ENCODE measurements around the gene CPA5.

CPA5 gene

DNA sequence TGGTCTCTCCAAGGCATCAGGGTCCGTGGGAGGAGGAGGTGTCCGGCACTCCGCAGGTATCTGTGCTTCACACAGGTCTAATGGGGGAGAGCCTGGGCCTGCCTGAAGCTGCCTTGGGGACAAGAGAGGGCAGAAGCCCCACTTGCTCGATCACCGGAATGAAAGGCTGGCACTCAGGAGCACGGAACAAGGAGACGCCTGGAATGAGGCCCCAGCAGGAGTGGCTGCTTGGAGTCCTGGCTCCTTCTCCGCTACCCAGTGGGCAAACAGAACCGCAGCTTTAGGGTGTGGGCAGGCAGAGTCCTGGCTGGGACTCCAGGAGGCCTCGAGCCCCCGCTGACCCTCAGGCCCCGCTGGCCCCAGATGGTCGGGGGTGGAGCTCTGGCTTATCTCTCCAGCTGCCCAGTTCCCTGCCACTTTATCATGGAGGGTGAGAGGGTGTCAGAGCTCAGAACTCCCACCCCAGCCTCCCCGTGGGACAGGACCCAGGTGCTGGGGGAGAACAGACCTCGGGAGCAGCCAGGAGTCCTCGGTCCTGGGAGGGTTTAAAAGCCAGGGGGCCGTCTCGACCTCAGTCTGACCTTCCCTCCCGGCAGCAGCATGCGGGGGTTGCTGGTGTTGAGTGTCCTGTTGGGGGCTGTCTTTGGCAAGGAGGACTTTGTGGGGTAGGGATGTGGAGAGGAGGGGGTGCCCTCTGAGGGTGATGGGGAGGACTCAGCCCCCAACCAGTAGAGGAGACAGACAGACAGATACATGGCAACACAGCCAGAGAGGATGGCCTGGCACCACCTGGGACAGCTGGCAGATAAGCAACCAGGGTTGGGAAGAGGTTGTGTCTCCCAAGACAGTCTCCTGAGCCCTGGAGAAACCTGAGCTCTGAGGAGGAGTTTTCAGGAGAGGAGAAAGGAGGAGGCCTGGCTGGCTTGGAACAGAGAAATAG lies 35.6 kb downstream of the CPA5 start, which contains the start of gene CPA1:
TSS of gene CPA1 (plus strand) at position 574 of the 940 bp plus-strand sequence. CDS start at position 601, 27 bp downstream.
- no peak for DNase-seq

DNA sequence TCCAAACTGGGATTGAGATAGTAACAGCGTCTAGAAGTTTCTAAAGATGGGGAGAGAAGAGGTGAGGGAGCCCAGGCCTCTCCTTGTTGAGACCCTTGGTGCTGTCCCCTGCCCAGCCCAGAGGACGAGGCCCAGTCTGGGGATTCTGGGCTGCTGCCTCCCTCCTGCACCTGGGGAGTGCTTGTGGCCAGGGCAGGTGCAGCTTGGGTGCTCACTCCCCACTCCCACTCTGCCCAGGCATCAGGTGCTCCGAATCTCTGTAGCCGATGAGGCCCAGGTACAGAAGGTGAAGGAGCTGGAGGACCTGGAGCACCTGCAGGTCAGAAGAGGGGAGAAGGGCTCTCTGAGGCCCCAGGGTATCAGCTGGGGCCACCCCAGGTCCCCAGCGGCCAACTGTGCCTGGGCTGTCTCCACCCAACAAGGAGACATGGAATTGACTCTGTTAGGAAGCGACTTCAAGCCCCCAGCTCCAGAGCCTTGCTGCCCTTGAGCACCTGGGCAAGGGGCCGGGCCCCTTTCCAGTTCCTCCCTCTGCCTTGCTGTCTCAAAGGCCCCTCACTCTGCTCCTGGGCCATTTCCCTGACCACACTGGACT lies 36.3 kb downstream of the CPA5 start:
- DNase-seq = no peak

DNA sequence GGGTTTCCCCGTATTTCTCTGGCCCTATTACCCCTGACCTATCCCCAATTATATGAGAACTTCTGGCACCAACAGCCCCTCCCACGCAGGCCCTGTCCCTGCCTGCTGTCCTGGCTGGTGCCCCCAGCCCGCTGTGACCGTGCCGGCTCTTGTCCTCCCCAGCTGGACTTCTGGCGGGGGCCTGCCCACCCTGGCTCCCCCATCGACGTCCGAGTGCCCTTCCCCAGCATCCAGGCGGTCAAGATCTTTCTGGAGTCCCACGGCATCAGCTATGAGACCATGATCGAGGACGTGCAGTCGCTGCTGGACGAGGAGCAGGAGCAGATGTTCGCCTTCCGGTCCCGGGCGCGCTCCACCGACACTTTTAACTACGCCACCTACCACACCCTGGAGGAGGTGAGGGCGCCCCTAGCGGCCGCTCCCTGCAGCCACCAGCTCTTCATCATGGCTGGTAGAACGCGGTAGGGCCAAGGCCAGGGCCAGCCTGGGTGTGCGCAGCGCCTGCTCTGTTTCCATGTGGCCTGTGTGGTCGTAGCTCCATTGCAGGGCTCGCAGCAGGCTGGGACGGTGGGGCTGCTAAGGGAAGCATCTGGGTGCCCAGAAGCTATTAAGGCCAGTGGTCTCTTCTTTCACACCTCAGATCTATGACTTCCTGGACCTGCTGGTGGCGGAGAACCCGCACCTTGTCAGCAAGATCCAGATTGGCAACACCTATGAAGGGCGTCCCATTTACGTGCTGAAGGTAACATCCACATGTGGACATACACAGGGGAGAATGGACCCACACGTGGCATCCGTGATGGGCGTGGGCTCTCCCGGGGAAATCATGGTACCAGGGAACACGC lies 37.1 kb downstream of the CPA5 start:
- DNase-seq = no peak

DNA sequence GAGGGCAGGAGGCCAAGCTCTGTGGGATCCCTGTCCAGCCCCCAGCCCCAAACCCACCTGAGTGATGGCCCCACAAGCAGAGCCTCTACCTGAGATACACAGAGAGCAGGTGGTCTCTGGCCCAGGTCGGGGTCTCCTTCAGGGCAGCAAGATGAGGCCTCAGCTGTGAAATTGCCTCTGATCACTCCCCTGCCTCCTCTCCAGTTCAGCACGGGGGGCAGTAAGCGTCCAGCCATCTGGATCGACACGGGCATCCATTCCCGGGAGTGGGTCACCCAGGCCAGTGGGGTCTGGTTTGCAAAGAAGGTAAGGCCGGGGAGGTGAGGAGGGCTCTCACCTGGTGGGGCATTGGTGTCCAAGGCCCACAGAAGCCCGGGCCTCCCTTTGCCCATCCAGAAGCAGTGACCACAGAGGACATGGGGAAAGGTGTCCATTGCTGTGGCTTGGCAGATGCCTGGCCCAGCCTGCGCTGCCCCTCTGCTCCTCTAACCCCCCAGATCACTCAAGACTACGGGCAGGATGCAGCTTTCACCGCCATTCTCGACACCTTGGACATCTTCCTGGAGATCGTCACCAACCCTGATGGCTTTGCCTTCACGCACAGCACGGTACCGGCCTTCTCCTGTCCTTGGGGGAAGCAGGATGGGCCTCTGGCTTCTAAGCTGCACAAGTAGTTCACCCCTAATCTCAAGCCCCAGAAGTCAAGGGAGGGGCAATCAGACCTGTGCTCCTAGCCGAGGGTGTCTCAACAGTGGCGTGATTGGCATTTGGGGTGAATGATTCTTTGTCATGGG lies 38.8 kb downstream of the CPA5 start:
- DNase-seq = no peak

DNA sequence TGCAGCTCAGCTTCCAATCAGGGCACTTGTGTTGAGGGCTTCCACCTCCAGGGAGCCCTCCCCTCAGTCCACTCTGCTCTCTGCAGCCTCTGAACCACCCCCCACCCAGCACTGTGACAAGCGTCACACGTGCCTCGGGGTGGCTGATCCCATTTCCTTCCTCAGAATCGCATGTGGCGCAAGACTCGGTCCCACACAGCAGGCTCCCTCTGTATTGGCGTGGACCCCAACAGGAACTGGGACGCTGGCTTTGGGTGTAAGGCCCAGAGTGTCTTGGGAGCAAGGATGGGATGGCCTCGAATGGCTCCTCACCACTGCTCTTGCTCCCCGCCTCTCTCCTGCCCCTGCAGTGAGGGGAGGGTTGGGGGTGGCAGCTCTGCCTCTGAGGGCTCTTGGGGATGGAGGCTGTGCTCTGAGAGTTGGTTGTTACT lies 39.8 kb downstream of the CPA5 start:
- DNase-seq = no peak

DNA sequence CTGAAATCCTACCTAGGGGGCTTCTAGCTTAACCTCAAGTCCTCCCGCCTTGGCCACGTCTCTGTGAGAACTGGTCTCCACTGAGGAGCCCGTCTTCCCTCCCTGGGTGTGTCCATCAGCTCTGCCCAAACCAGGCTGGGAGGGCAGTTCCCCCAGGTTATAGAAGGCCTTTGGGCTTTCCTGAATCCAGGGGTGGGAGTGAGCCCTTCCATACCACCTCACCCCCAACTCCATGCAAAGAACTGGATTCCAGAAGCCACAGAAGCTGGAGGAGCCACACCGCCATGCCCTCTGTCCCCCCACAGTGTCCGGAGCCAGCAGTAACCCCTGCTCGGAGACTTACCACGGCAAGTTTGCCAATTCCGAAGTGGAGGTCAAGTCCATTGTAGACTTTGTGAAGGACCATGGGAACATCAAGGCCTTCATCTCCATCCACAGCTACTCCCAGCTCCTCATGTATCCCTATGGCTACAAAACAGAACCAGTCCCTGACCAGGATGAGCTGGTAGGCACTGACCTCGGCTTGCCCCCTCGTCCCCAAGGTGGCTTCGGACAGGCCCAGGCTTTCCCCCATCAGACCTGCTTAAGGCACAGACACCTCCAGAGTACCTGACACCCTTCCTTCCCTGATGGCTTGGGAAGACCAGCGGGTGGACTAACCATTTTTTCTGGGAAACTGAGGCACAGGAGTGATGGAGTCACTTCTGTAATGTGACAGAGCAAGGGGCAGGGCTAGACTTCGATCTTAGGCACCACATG lies 40.4 kb downstream of the CPA5 start:
- DNase-seq = no peak

DNA sequence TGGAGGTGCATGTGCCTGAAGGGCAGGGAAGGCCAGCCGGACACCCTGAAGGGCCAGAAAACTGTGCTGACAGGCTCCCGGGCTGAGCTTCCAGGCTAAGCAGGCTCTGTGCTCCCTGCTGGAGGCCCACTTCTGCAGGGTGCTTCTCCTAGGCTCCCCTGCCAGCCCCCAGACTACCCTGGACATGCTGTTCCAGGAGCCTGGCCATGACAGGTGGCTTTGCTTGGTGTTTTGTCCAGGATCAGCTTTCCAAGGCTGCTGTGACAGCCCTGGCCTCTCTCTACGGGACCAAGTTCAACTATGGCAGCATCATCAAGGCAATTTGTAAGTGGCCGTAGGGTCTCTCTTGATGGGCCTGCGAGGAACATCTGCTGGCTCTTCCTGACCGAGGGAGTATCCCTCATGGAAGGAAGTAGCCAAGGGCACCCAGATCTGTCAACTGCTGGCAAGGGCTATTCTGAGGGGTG lies 41.0 kb downstream of the CPA5 start:
- no peak for DNase-seq

DNA sequence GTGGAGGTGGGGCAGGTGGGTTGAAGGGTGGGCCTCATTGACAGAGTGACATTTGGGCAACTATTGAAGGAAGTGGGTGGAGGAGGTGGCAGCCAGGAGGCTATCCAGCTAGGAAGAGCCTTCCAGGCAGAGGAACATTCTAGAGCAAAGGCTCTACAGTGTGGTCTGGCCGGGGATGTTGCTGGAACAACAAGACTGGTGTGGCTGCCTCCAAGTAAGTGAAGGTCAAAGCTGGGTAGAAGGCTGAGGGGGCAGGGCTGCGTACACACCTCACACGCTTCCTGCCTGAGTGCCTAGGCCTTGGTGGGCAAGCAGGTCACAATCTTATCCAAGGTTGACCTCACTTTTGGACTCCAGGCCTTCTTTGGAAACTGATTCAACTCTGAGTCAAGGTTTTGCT lies 42.3 kb downstream of the CPA5 start:
- no peak for DNase-seq

DNA sequence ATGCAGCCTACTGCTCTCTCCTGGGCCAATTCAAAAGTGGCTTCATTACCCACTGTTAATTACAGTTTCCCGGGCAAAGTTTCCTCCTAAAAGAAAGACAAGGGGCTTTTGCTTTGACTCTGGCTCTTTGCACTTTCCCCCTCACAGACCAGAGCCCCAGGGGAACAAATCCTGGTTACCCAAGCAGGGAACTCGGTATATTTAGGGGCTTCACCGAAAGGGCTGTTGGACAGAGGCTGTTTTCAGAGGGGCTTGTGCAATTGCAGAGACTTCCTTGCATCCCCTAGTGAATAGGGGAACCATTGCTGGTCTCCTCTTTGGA lies 42.7 kb downstream of the CPA5 start:
- DNase-seq = no peak

DNA sequence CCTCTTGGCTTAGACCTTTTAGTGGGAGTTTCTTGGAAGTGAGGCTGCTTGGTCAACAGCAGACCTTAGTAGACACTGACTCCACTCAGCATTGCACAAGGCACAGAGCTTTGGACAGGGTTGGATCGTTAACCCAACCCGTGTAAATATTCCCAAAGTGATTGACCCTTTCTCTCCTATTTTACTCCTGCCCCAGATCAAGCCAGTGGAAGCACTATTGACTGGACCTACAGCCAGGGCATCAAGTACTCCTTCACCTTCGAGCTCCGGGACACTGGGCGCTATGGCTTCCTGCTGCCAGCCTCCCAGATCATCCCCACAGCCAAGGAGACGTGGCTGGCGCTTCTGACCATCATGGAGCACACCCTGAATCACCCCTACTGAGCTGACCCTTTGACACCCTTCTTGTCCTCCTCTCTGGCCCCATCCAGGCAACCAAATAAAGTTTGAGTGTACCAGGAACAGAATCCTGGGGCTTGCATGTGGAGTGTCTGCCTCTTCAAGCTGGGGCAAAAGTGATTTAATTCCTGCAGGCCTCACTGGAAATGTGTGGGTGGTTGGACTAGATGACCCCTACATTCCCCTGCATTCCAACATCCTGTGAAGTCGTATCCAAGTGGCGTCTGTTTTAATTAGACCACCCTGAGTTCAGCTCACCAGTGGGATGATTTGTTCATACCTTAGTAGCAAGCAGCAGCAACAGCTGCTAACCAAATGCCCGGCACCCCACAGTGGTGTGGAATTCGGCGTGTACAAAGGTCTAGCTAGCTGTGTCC lies 43.2 kb downstream of the CPA5 start:
- no peak for DNase-seq

DNA sequence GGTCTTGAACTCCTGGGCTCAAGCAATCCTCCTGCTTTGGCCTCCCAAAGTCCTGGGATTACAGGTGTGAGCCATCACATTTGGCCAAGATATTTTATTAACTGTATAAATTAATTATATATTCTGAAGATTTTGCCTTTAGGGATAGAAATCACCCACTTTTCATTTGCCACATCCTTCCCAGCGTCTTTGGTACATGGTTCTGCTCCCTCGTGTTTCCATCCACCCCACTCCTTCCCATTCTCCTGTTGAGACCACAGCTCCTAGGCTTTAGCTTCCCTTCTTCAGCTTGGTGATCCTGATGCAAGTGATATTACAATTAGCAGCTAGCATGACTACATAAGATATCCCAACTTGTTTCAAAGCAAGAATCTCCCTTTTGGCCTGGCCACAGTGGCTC lies 44.1 kb downstream of the CPA5 start:
- DNase-seq = no peak

DNA sequence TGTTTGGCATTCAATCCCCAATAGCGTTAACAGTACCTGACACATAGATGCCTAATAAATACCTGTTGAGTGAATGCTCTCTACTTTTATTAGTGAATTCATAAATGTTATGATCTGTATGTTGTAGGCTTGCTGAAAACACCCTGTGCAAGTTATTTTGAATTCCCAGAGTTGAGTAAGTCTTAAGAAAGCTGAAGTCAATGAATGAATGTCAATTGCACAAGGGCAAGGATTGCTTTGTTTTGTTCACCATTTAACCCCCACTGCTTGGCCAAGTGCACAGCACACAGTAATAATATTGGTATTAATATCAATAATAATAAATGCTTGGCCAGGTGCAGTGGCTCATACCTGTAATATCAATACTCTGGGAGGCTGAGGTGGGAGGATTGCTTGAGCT lies 45.9 kb downstream of the CPA5 start:
- DNase-seq = no peak

DNA sequence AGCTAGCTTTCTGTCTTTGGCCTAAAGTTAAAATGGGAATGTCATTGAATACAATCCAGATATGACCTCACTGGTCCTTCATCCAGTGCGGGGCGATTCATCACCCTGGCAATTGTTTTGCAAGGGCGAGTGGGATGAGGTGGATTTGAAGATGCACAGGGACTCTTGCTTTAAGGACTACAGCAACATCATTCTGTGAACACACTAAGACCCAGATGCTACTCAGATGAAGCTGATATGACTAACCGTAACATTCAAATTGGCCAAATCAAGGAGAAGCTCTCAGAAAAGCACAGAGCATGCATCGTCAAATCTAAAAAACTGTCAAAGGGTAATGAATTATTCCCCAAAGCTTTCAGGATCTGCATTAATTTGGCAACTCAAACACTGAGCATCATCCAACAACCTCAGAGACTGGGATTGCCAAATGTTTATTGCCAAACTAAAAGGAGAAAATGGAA lies 48.5 kb downstream of the CPA5 start:
- DNase-seq = no peak

DNA sequence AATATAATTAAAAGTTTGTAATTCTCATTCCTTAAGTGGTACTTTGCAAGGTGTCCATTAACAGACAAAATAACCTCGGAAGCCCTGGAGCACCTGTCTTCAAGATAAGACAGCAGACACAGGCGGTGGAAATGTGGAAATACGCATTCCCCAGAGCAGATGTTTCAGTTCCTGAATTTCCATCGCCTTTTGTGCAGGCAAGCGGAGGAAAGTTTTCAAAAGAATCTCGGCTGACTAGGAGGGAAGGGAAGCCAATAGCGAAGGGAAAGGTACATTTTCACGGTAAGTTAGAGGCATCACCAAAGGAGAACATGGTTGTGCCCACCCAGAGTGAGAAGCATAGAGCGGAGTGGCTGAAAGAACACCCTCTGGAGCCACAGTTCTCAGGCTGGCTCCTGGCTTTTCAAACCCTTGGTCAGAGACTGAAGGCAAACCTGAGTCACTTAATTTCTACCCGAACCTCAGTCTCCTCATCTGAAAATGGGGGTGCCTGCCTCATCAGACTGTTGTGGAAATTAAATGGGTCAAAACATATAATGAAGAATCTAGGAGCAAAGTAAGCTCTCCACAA lies 49.3 kb downstream of the CPA5 start:
- DNase-seq = no peak

DNA sequence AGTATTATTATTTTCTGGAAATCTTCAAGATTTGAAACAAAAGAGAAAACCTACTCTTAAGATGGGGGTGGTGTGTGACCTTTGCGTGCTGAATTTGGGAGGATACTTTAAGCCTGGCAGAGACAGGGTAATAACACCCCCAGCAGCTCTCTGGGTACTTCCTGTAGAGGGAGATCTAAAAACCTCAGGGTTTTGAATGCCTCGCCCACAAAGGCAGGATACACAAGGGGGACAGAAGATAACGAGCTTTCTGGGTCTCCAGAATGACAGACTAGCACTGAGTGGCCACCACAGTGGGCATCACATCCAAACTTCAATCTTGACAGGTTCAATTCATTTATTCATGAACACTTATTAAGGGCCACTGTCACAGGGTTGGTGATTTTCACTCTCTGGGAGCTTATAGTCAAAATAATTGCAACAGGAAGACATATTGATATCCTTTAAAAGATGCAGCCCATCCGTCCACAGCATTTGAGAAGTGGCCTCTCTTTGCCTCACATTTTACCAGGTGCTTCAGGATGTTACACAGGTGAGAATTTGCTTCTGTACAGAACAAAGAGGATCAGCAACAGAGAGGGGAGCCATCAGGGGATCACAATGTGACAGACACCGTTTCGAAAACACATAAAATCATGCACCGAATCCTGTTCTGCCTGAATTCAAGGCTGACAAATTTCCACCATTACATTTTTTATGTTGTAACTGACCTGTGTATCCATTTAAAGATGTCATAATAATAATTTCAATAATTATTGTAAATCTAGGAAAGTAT lies 50.0 kb downstream of the CPA5 start:
- DNase-seq = no peak

DNA sequence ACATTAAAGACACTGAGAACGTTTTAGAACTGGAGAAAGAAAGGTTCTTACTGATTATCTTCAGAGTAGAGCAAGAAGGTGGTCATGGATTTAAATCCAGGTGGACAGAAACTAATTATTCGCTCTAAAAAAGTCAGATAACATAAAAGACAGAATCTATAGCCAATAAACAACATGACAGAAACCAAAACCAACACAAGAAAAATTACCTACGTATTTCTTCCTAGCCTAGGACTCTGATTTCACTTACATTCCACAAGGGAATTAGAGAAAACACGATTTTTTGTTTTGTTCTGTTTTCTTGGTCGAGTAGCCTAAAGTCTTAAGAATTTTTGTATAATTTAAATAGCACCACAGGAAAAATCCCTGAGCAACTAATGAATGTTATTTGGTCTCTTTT lies 50.8 kb downstream of the CPA5 start:
- no peak for DNase-seq

DNA sequence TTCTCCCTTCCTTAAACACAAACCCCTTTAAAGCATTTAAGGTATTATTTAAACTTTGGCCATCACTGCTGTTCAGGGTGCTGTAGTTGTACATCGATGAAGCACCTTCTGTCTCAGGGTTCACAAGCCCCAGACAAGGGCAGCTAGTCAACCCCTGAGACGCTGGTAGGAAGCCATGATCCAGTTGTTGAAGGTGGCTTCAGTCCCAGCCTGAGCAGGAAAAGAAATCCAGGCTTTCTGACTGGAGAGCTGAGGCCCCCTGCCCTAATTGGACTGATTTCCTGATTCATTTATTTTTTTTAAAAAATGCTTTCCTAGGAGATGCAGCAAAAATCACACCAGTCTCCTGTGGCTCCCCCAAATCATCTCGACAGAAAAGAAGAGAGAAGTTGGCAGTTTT lies 51.5 kb downstream of the CPA5 start:
- no peak for DNase-seq

DNA sequence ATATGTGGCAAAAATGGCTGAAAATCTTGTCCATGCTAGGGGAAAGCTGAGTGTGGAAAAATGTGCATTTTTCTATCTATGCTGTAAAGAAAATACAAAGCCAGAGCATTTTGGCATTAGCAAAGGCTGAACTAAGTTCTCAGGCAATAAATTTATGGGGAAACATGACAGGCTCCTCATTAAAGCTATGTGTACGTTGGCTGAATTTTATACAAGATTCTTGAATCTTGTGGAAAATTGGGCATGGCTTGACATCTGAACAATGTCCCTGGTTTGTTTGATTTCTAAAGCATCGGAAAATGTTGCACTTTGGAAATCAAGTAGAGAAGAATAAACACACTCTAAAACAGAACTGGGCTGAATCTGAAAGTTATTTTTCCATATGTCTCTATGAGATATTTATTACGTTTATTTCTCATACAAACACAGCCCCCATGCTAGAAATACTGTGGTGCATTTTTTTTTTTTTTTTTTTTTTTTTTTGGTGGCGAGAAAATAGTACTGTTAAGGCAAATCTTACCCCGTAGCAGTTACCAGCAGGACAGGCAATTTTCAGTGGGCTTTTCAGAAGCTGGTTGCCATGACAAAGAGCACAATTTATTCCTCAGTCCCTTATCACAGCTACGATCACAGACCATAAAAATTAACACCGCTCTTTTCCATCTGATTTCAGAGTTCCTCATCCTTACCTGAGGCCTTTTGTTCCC lies 52.6 kb downstream of the CPA5 start:
- no peak for DNase-seq

DNA sequence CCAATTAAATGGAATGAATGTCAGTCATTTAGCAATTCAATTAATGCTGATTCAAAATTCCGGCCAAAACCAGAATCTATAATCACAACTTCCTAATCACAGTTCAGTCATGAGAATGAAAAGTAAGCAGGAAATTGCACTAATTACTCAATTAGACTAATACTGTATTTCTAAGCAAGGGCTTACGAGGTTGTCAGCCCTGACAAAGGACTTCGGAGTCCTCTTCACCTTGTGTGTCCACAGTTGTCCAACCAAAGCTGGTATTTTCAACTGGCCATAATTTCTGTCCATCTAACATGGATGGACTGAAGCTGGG lies 53.1 kb downstream of the CPA5 start:
- no peak for DNase-seq
